HL-60/S4 treated with phorbol 12-myristate 13-acetate at 8.2 ng/mL for 4 days and 3 days (cell line): Measurements from ENCODE around the gene TEX13A.

Source experiments
- in situ Hi-C: fragments of 300-500 bp; cut with MboI; formaldehyde crosslinking; loops from 2 replicates; pipeline ENCODE4 v1.15.0; 2022; ENCODE audit warnings: low sequenced_read_pairs

Gene TEX13A

DNA sequence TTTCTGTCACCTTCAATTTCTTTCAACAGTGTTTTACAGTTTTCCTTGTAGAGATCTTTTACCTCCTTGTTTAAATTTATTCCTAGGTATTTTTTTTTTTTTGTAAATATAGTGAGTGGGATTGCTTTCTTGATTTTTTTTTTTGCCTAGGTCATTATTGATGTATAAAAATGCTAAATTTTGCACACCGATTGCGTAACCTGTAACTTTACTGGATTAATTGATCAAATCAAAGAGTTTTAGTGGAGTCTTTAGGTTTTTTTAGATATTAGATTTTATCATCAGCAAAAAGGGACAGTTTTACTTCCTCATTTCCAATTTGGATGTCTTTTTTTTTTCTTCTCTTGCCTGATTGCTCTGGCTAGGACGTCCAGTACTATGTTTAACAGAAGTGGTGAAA is 40.9 kb downstream of the TEX13A start:
- in situ Hi-C loops, result no loop called here

DNA sequence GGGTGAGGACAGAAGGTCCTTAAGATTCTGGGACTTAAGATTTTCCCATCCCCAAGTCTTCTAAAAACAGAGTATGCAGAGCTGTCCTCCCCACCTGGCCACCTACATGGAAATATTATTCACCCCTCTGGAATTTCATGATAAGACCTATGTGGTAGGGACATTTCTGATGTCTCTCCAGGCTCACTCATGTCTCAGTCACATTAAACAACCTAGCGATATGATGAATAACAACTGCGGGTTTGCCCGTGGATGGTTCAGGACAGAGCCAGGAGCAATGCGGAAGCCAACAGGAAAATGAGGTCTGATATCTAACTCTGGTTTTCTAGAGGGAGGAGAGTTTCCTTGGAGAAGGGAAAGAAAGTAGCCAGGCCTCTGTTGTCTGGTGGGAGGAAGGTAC is 47.4 kb downstream of the TEX13A start:
- in situ Hi-C loops, result no loop called here
